HG03159 (cell line): ENCODE measurements around the gene APMAP.
A peak's percentile ranks its signal among the peaks of the same experiment; 100 is the strongest.

Source experiments
- ATAC-seq: cut with Tn5 transposase; IDR thresholded peaks from one replicate; pipeline ENCODE4 v1.9.1; 2021; ENCODE audit warnings: mild to moderate bottlenecking, moderate library complexity; ENCODE audit not compliant: unreplicated experiment

Gene APMAP

GRCh38 chr20:24992487-24993205, at the start of gene APMAP:
APMAP (minus strand) TSS chr20:24992751; CDS start chr20:24992688, 63 bp downstream.
- ATAC-seq, result peak; percentile 95

GRCh38 chr20:25041813-25042530, 49.4 kb upstream of the APMAP start:
- ATAC-seq, result no peak

GRCh38 chr20:25040438-25040831, 47.9 kb upstream of the APMAP start:
- ATAC-seq, result no peak

GRCh38 chr20:25039697-25040437, 47.3 kb upstream of the APMAP start:
- no peak for ATAC-seq

GRCh38 chr20:25038591-25039015, 46.1 kb upstream of the APMAP start:
- no peak for ATAC-seq

- no peak for ATAC-seq
Observed at GRCh38 chr20:25038103-25038410, 45.5 kb upstream of the APMAP start.

GRCh38 chr20:25037288-25038102, 44.9 kb upstream of the APMAP start:
- no peak for ATAC-seq

- ATAC-seq, result no peak
Observed at GRCh38 chr20:25036331-25036936, 43.9 kb upstream of the APMAP start.

- no peak for ATAC-seq
Observed at GRCh38 chr20:25035921-25036320, 43.4 kb upstream of the APMAP start.

GRCh38 chr20:25033924-25034300, 41.4 kb upstream of the APMAP start:
- ATAC-seq, result no peak

GRCh38 chr20:25033265-25033923, 40.8 kb upstream of the APMAP start:
- no peak for ATAC-seq

- no peak for ATAC-seq
Observed at GRCh38 chr20:25032478-25033264, 40.1 kb upstream of the APMAP start.

- no peak for ATAC-seq
Observed at GRCh38 chr20:25032065-25032477, 39.5 kb upstream of the APMAP start.

GRCh38 chr20:25031241-25031640, 38.7 kb upstream of the APMAP start:
- ATAC-seq, result no peak

- ATAC-seq, result no peak
Observed at GRCh38 chr20:25030649-25031207, 38.2 kb upstream of the APMAP start.

GRCh38 chr20:25030007-25030648, 37.6 kb upstream of the APMAP start:
- ATAC-seq, result no peak

GRCh38 chr20:25025986-25026605, 33.5 kb upstream of the APMAP start:
- no peak for ATAC-seq
